ENCODE results near the gene CNOT8. TPM values are rescaled to one million over a fixed set of nuclear protein-coding genes. Genes with fewer than 3 reads are reported as not detected.

Gene CNOT8
- total and polyA plus RNA-seq, 9 of the 15 experiments (the other 6 are each of a cell fraction or from before 2014, with no cell fraction given) = 15.2 to 68.9 (median 52.1) TPM

GRCh38 chr5:154851351-154851750, 7.1 kb upstream of the CNOT8 start:
- no peak overlapping the region for H3K9ac ChIP-seq (ENCODE audit: insufficient read depth in 1 of 2, low read depth in 2 of 2, low read length in 2 of 2)

More at GRCh38 chr5:154851351-154851750, 7.1 kb upstream of the CNOT8 start:
- intact Hi-C loops (cut with micrococcal nuclease) = no loop called here
- ATAC-seq (no peak), DNase-seq (ENCODE audit: extremely low read depth in 1 of 4, low spot score in 3 of 4) (no peak), FAIRE-seq (no peak)
- Histone ChIP-seq H3K4me3 (no peak overlapping the region), H3K36me3 (ENCODE audit: control insufficient read depth, insufficient read depth, low read length) (no peaks in the 10 kb centered on the region), H3K27me3 (ENCODE audit: control insufficient read depth in 2 of 2, insufficient read depth in 2 of 2, low read length in 2 of 2) (no peaks in the 10 kb centered on the region), H3K9me3 (replicated peaks; ENCODE audit: control insufficient read depth, insufficient read depth, low read depth, low read length) (no peaks in the 10 kb centered on the region), H3K4me2 (ENCODE audit: insufficient read depth, low read length) (no peak overlapping the region), H3K9me1 (ENCODE audit: control insufficient read depth, insufficient read depth, low read length) (no peaks in the 10 kb centered on the region), H3K27ac (ENCODE audit: extremely low read depth, low read depth, low read length) (no peak overlapping the region), H2AFZ (ENCODE audit: low read depth, low read length) (no peak overlapping the region), H3K79me2 (ENCODE audit: control insufficient read depth, insufficient read depth, low read length) (no peaks in the 10 kb centered on the region), H3K4me1 (replicated peaks in 1 of 2; ENCODE audit: control insufficient read depth in 2 of 2, insufficient read depth in 2 of 2, low read length in 2 of 2) (peaks cover 12 to 25% of the 10 kb centered on the region in 2 experiments; a peak in 4 of 5 replicates), H4K20me1 (replicated peaks; ENCODE audit: control insufficient read depth, insufficient read depth, low read length) (no peaks in the 10 kb centered on the region)
- no TSS peak for BruUV-seq (replicated peaks)
- CTCF ChIA-PET (ENCODE audit: low intra/inter-chr PET ratio) = interaction anchor here (0.6 kb wide), 1 partner anchor 32 kb away, joined by 5 read pairs; no protein-coding TSS in a partner anchor
- POLR2A ChIA-PET = interaction anchor here (0.6 to 1.3 kb wide), 4 partner anchors 9 to 1023 kb away, joined by 3 to 4 read pairs (median 4); no protein-coding TSS in a partner anchor
- in situ Hi-C loops (cut with MboI) = no loop called here
- WGBS (ENCODE audit: insufficient coverage, low coverage, missing lambda C conversion rate) = 97% methylated on average over 3 of the region's 3 CpGs
- TF ChIP-seq ELF4 (CRISPR knock-in tag; IDR thresholded peaks at IDR 0.05) (no peak), MNT (conservative IDR thresholded peaks at IDR 0.05) (no peak), SIRT6 (IDR thresholded peaks at IDR 0.05; ENCODE audit: low read depth, low read length) (no peak), TRIM25 (IDR thresholded peaks at IDR 0.05; ENCODE audit: borderline replicate concordance) (no peak), HNRNPUL1 (IDR thresholded peaks at IDR 0.05; ENCODE audit: low read length) (no peak), PATZ1 (CRISPR knock-in tag; IDR thresholded peaks at IDR 0.05; ENCODE audit: borderline replicate concordance) (no peak), MAFK (IDR thresholded peaks at IDR 0.05; ENCODE audit: low read length) (no peak), YBX1 (IDR thresholded peaks at IDR 0.05) (no peak)
